Lower leg skin (tissue), 3 donors: ENCODE results near the gene IP6K1.

Experiments
- POLR2A ChIP-seq, 2 donors: fragments of 450-650 bp; IDR thresholded peaks; one replicate each; pipeline ENCODE4 v1.6.1; 2016 to 2017; ENCODE audit warnings: antibody characterized with exemption in 2 of 2, mild to moderate bottlenecking in 1 of 2, moderate library complexity in 1 of 2
- TF ChIP-seq, protein P1 (sequence below), 3 donors: fragments of 450-650 bp; IDR thresholded peaks; one replicate each; pipeline ENCODE4 v1.5.1; 2016; ENCODE audit warnings: antibody characterized with exemption in 3 of 3, mild to moderate bottlenecking in 3 of 3, moderate library complexity in 2 of 3

- TF ChIP-seq, protein P1, sequence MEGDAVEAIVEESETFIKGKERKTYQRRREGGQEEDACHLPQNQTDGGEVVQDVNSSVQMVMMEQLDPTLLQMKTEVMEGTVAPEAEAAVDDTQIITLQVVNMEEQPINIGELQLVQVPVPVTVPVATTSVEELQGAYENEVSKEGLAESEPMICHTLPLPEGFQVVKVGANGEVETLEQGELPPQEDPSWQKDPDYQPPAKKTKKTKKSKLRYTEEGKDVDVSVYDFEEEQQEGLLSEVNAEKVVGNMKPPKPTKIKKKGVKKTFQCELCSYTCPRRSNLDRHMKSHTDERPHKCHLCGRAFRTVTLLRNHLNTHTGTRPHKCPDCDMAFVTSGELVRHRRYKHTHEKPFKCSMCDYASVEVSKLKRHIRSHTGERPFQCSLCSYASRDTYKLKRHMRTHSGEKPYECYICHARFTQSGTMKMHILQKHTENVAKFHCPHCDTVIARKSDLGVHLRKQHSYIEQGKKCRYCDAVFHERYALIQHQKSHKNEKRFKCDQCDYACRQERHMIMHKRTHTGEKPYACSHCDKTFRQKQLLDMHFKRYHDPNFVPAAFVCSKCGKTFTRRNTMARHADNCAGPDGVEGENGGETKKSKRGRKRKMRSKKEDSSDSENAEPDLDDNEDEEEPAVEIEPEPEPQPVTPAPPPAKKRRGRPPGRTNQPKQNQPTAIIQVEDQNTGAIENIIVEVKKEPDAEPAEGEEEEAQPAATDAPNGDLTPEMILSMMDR (IDR thresholded peaks at IDR 0.05) = no peak
- TF ChIP-seq POLR2A (IDR thresholded peaks at IDR 0.05) = no peak
These were observed 110.4 kb downstream of the IP6K1 start for GRCh38 chr3:49675912-49676311.
